Measurements from ENCODE around the gene TMEM89. TPM values are rescaled to one million over a fixed set of nuclear protein-coding genes. Genes with fewer than 3 reads are reported as not detected.

Gene TMEM89
- total and polyA plus RNA-seq, 2 of the 13 experiments (the other 11 are each of a cell fraction or from before 2014, with no cell fraction given): 0.31 to 0.59 TPM

DNA sequence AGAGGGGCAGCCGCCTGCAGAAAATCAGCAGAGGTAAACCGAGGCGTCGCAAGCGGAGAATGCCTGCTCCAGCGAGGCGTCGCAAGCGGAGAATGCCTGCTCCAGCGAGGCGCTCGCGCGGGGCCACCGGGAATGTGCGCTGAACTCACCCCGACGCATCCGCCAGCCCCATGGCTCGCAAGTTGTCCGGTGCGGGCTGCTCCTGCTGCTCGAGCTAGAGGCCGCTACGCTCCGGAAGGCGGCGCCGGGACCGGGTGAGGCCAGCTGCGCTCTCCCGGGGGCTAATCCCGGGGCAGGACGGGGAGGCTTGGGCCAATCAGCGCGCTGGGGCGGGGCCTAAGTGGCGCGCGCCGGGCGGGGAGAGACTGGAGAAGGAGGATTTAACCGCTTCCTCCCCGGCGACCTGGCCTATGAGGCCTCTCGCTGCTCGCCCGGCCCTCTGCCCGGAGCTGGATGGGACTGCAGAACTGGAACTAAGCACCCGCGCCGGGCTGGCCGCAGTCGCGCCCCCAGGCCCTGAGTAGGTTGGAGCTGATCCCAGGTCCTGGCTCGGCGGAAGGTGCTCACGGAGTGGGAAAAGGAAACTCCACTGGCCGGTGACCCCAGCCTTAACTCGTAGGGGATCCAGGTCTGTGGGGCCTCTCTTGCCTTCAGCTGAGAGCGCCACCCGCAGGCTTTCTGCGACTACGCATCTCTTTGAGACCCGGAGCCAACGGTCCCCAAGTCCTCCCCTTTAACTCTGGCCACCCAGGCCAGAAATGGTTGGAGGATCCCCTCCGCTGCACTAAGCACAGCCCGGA, 13.9 kb upstream of the TMEM89 start, which contains the start of gene SLC26A6 (continued):
- TF ChIP-seq, protein P1, sequence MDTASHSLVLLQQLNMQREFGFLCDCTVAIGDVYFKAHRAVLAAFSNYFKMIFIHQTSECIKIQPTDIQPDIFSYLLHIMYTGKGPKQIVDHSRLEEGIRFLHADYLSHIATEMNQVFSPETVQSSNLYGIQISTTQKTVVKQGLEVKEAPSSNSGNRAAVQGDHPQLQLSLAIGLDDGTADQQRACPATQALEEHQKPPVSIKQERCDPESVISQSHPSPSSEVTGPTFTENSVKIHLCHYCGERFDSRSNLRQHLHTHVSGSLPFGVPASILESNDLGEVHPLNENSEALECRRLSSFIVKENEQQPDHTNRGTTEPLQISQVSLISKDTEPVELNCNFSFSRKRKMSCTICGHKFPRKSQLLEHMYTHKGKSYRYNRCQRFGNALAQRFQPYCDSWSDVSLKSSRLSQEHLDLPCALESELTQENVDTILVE (CRISPR knock-in tag; IDR thresholded peaks at IDR 0.05): no peak
- TF ChIP-seq, protein P2, sequence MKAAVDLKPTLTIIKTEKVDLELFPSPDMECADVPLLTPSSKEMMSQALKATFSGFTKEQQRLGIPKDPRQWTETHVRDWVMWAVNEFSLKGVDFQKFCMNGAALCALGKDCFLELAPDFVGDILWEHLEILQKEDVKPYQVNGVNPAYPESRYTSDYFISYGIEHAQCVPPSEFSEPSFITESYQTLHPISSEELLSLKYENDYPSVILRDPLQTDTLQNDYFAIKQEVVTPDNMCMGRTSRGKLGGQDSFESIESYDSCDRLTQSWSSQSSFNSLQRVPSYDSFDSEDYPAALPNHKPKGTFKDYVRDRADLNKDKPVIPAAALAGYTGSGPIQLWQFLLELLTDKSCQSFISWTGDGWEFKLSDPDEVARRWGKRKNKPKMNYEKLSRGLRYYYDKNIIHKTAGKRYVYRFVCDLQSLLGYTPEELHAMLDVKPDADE (CRISPR knock-in tag; IDR thresholded peaks at IDR 0.05): 0 out of 2 replicates have a peak, but pooled peaks have one; percentile 60
- TF ChIP-seq ZNF564 (CRISPR knock-in tag; IDR thresholded peaks at IDR 0.05): peak; percentile 68; the same call in 1 of the 2 replicates
- peak; percentile 77; the same call in 1 of the 2 replicates for TF ChIP-seq ZNF891 (CRISPR knock-in tag; IDR thresholded peaks at IDR 0.05)
- TF ChIP-seq EHMT2 (IDR thresholded peaks at IDR 0.05; ENCODE audit: borderline replicate concordance, low read depth, low read length): no peak
- peak; percentile 89 for TF ChIP-seq KAT7 (CRISPR knock-in tag; IDR thresholded peaks at IDR 0.05; ENCODE audit: borderline replicate concordance)
- peak; percentile 21; the same call in 1 of the 2 replicates for TF ChIP-seq SOX5 (CRISPR knock-in tag; IDR thresholded peaks at IDR 0.05; ENCODE audit: borderline replicate concordance)
- no peak for TF ChIP-seq EED (CRISPR knock-in tag; IDR thresholded peaks at IDR 0.05)
- peak; percentile 46 for TF ChIP-seq ZNF124 (CRISPR knock-in tag; IDR thresholded peaks at IDR 0.05)
- peak; percentile 50; the same call in 1 of the 2 replicates for TF ChIP-seq ZNF33B (CRISPR knock-in tag; IDR thresholded peaks at IDR 0.05)
- TF ChIP-seq, protein P3, sequence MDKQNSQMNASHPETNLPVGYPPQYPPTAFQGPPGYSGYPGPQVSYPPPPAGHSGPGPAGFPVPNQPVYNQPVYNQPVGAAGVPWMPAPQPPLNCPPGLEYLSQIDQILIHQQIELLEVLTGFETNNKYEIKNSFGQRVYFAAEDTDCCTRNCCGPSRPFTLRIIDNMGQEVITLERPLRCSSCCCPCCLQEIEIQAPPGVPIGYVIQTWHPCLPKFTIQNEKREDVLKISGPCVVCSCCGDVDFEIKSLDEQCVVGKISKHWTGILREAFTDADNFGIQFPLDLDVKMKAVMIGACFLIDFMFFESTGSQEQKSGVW (CRISPR knock-in tag; IDR thresholded peaks at IDR 0.05; ENCODE audit: borderline replicate concordance): no peak
- TF ChIP-seq, protein P4, sequence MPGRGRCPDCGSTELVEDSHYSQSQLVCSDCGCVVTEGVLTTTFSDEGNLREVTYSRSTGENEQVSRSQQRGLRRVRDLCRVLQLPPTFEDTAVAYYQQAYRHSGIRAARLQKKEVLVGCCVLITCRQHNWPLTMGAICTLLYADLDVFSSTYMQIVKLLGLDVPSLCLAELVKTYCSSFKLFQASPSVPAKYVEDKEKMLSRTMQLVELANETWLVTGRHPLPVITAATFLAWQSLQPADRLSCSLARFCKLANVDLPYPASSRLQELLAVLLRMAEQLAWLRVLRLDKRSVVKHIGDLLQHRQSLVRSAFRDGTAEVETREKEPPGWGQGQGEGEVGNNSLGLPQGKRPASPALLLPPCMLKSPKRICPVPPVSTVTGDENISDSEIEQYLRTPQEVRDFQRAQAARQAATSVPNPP (CRISPR knock-in tag; IDR thresholded peaks at IDR 0.05): peak; percentile 85
- TF ChIP-seq NKX3-1 (CRISPR knock-in tag; IDR thresholded peaks at IDR 0.05): no peak; the same call in 1 of the 2 replicates
- no peak for TF ChIP-seq ATM (IDR thresholded peaks at IDR 0.05; ENCODE audit: borderline replicate concordance)
- TF ChIP-seq ZSCAN31 (CRISPR knock-in tag; IDR thresholded peaks at IDR 0.05; ENCODE audit: low read depth): no peak
- TF ChIP-seq ARNT2 (CRISPR knock-in tag; IDR thresholded peaks at IDR 0.05; ENCODE audit: low read depth): peak; percentile 61
- TF ChIP-seq SMARCE1 (IDR thresholded peaks at IDR 0.05; ENCODE audit: borderline replicate concordance): no peak
- no peak for TF ChIP-seq ZNF570 (CRISPR knock-in tag; IDR thresholded peaks at IDR 0.05; ENCODE audit: borderline replicate concordance)
- TF ChIP-seq ZBTB20 (CRISPR knock-in tag; IDR thresholded peaks at IDR 0.05; ENCODE audit: borderline replicate concordance, low read depth): no peak
- 0 out of 2 replicates have a peak, but pooled peaks have one; percentile 38 for TF ChIP-seq KAT8 (CRISPR knock-in tag; IDR thresholded peaks at IDR 0.05)
- TF ChIP-seq, protein P5, sequence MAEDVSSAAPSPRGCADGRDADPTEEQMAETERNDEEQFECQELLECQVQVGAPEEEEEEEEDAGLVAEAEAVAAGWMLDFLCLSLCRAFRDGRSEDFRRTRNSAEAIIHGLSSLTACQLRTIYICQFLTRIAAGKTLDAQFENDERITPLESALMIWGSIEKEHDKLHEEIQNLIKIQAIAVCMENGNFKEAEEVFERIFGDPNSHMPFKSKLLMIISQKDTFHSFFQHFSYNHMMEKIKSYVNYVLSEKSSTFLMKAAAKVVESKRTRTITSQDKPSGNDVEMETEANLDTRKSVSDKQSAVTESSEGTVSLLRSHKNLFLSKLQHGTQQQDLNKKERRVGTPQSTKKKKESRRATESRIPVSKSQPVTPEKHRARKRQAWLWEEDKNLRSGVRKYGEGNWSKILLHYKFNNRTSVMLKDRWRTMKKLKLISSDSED (CRISPR knock-in tag; IDR thresholded peaks at IDR 0.05): no peak
- TF ChIP-seq, protein P6, sequence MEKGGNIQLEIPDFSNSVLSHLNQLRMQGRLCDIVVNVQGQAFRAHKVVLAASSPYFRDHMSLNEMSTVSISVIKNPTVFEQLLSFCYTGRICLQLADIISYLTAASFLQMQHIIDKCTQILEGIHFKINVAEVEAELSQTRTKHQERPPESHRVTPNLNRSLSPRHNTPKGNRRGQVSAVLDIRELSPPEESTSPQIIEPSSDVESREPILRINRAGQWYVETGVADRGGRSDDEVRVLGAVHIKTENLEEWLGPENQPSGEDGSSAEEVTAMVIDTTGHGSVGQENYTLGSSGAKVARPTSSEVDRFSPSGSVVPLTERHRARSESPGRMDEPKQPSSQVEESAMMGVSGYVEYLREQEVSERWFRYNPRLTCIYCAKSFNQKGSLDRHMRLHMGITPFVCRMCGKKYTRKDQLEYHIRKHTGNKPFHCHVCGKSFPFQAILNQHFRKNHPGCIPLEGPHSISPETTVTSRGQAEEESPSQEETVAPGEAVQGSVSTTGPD (CRISPR knock-in tag; IDR thresholded peaks at IDR 0.05): no peak
- TF ChIP-seq HNRNPUL1 (IDR thresholded peaks at IDR 0.05; ENCODE audit: low read depth, low read length): no peak
